KBM-7 (cell line): Measurements from ENCODE around the gene AATF.

Experiments
- DNase-seq: peaks from one replicate; pipeline ENCODE4 v3.0.0-alpha.2; 2015
- in situ Hi-C: fragments of 300-500 bp; cut with MboI; formaldehyde crosslinking; loops from 2 replicates; pipeline ENCODE4 v1.14.3; 2020; ENCODE audit warnings: low sequenced_read_pairs, low pct_unique_long_range_greater_than_20kb, mixed read lengths

Gene AATF

DNA sequence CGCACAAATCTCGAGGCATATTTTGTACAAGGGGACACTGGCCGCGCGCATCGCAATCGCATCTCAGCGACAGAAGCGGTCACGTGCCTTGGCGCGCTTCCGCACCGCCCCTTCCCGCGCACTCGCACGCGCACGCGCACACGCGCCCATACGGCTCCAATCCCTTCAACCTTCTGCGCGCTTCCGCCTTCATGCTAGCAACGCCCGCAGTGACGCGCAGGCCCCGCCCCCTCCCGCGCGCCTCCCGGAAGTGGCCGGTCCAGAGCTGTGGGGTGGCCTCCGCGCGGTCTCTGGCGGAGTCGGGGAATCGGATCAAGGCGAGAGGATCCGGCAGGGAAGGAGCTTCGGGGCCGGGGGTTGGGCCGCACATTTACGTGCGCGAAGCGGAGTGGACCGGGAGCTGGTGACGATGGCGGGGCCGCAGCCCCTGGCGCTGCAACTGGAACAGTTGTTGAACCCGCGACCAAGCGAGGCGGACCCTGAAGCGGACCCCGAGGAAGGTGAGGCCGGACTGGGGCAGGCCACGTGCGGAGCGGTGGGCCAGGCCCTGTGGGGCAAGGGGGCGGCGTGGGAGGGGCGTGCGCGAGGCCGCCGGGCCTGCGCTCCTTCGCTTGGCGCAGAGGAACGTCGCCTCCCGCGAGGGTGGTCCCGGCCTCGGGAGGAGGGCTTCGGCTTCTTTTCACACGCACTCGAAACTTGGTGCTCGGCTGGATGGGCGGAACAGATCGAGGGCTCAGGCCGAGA is at the start of gene AATF:
Gene AATF, plus strand, starts transcription at position 238 of the 744 bp plus-strand sequence. Its CDS starts 172 bp downstream, at position 410.
- in situ Hi-C loops = no loop called here
- DNase-seq = peak; percentile 98

GRCh38 chr17:36899250-36900159 is 49.2 kb upstream of the AATF start:
- no peak for DNase-seq
- in situ Hi-C loops = no loop called here

DNA sequence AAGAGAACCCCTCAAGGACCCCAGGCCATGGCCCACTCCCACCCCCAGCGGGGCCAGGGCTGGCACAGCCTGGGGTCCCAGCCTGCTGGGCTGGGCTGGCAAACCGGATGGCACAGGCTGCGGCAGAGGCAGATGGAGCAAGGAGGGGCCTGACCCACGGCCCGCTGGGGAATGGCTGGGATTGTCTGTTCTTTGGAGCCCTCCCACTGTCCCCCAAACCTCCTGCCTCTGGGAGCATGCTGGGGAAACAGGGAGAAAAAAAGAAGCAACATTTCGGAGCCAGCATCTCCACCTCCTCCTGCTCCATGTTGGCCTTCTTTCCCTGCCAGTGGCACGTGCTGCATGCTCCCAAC is 48.6 kb upstream of the AATF start:
- in situ Hi-C loops = no loop called here
- DNase-seq = no peak

GRCh38 chr17:36901506-36901905 is 47.2 kb upstream of the AATF start:
- in situ Hi-C loops = no loop called here
- no peak for DNase-seq

DNA sequence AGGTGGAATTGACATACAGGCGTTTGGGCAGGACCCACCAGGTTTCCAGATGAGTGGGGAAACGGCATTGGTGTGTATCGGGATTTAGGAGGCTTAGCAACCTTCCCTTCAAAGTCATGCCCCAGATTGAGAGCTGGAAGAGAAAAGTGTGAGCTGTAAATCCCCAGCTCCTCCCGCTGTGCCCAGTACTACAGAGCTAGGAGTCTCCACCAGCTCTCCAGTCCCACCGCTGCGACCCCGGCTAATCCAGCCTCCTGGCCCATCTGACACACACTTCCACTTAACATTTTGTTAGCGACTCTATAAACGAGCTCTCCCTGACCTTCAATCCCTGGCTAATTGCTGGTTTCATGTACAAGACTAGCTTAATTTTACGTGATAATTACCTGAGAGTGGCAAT is 41.3 kb upstream of the AATF start:
- no peak for DNase-seq
- in situ Hi-C loops = no loop called here

DNA sequence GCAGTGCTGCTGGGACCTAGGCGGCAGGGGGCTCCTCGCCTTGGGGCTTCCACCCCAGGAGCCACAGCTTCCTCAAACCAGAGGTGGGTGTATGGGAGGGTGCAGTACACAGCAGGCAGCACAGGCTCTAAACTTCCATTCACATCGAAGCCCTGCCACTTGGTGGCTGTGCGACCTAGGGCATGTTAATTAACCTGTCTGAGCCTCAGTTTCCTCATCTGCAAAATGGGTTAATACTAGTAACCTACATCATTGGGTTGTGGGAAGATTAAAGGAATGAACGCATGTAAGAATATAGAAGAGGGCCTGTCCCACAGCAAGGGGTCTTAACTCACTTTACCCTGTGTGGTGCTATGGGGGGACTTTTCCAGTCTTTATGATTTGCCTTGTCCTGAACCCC is 38.2 kb upstream of the AATF start:
- no peak for DNase-seq
- in situ Hi-C loops = no loop called here

- in situ Hi-C loops = no loop called here
- no peak for DNase-seq
These were observed 37.8 kb upstream of the AATF start for GRCh38 chr17:36911001-36911400.

GRCh38 chr17:36913132-36913531 is 35.6 kb upstream of the AATF start:
- no peak for DNase-seq
- in situ Hi-C loops = no loop called here

GRCh38 chr17:36918211-36918691 is 30.5 kb upstream of the AATF start:
- no peak for DNase-seq

GRCh38 chr17:36919407-36919968 is 29.3 kb upstream of the AATF start:
- DNase-seq = no peak
- in situ Hi-C loops = no loop called here

More at GRCh38 chr17:36918211-36918691, 30.5 kb upstream of the AATF start:
- in situ Hi-C loops = no loop called here

- DNase-seq = no peak
- in situ Hi-C loops = no loop called here
These were observed 28.4 kb upstream of the AATF start for GRCh38 chr17:36920032-36921005.

DNA sequence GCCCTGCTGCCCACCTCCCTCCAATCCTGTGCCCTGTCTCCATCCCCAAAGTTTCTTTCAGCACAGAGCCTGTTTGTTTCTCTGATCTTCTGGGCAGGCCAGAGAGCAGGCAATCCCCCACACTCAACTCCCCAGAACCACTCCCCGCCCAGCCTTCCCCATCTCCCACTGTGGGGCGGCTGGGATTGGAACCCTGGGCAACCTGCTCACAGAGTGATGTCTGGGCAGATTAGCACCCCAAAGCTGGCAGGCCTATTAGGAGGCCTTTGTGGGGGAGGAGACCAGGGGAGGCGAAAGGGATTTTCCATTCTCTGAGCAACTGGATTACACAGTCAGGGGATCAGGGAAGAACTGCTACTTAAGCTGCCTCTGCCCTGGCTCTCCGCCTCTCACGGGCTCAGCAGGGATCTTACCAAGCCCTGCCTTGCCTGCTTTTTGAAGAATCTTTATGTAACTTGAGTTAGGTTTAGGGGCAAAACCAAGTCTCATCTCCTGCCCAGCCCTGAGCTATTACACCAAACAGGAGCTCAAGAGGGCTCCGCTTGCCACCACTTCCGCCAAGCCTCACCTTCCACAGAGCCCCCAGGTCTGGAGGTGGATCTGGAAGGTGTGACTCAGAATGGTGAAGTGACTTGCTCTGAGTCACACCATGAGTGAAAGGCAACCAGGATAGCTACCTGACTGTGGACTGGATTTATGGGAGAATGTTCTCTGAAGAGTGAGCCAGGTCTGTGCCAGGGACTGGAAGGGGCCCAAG is 27.5 kb upstream of the AATF start:
- no peak for DNase-seq

DNA sequence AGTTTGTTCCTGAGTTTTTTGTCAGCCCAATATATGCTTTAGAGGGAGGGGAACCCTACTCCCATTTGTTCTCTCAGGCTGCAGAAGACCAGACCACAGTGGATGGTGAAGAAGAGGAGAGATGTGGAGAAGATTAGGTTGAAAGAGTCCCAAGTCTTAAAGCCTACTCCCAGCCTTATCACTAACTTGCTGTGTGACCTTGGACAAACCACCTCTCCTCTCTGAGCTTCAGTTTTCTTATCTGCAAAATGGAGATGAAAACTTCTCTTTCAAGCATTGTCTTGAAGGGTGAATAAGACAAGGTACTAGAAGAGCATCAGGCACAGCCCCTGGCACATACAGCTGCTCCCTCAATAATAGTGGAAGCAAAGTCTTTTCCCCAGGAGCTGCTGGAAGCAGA is 26.6 kb upstream of the AATF start:
- in situ Hi-C loops = no loop called here

More for the DNA sequence above, 27.5 kb upstream of the AATF start:
- in situ Hi-C loops = no loop called here

DNA sequence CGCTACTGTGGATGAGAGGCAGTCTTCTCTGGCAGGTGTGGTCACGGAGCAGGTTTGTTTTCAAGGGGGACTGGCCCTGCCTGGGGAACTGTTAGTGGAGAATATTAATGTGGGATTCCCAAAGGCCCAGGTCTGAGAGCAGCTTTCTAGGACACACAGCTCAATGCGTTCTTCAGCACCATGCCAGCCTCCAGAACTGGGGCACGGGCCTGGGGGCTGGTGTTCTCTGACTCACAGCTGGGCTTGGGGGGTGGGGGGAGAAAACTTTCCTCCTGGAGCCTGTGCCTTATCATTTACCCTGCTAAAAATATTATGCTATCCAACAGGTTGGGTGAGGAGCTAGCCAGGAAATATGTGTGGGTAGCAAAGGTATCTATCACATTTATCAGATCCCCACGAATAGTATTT is 24.9 kb upstream of the AATF start:
- no peak for DNase-seq
- in situ Hi-C loops = no loop called here

More for the DNA sequence above, 26.6 kb upstream of the AATF start:
- no peak for DNase-seq

DNA sequence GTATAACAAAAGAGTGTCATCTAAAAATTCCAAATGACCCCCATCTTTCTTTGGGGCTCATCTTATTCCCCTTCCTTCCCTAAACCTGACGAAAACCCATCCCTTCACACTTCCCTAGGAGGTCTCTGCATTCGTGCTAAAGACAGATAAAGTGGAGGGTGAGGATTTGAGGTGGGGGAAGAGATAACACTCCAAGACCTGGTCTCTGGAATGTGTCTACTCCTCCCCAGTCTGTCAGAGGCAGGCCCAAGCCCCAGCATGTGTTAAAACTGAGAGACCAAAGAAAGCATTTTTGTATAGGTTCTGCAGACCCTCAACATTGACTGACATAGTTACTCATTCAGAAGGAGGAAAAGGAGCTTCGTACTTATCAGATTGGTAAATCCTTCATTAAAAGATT is 22.5 kb upstream of the AATF start:
- in situ Hi-C loops = no loop called here
- no peak for DNase-seq

DNA sequence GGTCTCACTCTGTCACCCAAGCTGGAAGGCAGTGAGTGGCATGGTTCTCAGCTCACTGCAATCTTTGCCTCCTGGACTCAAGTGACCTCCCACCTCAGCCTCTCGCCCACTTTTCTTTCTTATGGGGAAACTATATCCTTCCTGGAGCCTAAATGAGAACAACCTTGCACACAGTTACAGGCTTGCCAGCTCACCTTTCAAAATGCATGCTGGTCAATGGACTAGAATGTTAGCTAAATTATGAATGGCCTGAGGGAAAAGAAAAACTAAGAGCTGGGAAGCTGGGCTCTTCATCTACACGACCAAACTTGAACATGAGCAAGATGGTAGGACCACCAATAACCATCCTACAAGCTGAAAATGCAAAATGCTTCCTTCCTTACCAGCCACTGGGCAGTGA is 22.1 kb upstream of the AATF start:
- DNase-seq = no peak
- in situ Hi-C loops = no loop called here

- DNase-seq = no peak
- in situ Hi-C loops = no loop called here
These were observed 20.0 kb upstream of the AATF start for GRCh38 chr17:36928471-36929345.
